WERI-Rb-1 (cell line): ENCODE data around the gene TMIGD1.

Source experiments
- DNase-seq: peaks from one replicate; pipeline ENCODE4 v3.0.0-alpha.2; 2020
- H3K27ac ChIP-seq: fragments of 250-450 bp; sonication (Bioruptor Pico); 2 replicates; pipeline ENCODE4 v1.5.1; 2020; ENCODE audit warnings: mild to moderate bottlenecking, moderate library complexity
- H3K27me3 ChIP-seq: fragments of 250-450 bp; sonication (Bioruptor Pico); 2 replicates; pipeline ENCODE4 v1.5.1; 2021; ENCODE audit warnings: mild to moderate bottlenecking, low read depth, moderate library complexity; ENCODE audit not compliant: insufficient read depth, severe bottlenecking
- H3K36me3 ChIP-seq: fragments of 250-450 bp; sonication (Bioruptor Pico); 2 replicates; pipeline ENCODE4 v1.5.1; 2020; ENCODE audit warnings: mild to moderate bottlenecking, moderate library complexity
- H3K4me3 ChIP-seq: 2 replicates; pipeline ENCODE4 v1.5.1; 2011; ENCODE audit warnings: low read depth, mild to moderate bottlenecking, control low read depth, low read length
- H3K9me3 ChIP-seq: fragments of 250-450 bp; sonication (Bioruptor Pico); 2 replicates; pipeline ENCODE4 v1.5.1; 2021; ENCODE audit warnings: mild to moderate bottlenecking, moderate library complexity; ENCODE audit not compliant: severe bottlenecking
- CTCF ChIP-seq: IDR thresholded peaks from 2 replicates; pipeline ENCODE4 v1.5.1; 2011; ENCODE audit warnings: low read depth, mild to moderate bottlenecking, control low read depth, inconsistent platforms, low read length

TMIGD1 gene

DNA sequence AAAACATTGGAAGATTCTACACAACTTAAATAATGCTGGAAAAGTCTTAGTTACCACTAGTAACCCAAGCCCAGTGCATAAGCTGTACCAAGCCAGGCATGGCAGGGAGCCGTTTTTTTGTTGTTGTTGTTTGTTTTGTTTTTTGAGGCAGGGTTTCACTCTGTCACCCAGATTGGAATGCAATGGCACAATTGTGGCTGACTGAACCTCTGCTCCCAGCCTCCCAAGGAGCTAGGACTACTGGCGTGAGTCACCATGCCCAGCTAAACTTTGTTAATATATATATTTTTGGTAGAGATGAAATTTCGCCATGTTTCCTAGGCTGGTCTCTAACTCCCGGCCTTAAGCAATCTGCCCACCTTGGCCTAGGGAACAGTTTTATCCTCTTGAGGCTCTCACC is 564 bp upstream of the TMIGD1 start:
- TF ChIP-seq CTCF: no peak
- no peaks in the 10 kb centered on the region for H3K36me3 ChIP-seq

DNA sequence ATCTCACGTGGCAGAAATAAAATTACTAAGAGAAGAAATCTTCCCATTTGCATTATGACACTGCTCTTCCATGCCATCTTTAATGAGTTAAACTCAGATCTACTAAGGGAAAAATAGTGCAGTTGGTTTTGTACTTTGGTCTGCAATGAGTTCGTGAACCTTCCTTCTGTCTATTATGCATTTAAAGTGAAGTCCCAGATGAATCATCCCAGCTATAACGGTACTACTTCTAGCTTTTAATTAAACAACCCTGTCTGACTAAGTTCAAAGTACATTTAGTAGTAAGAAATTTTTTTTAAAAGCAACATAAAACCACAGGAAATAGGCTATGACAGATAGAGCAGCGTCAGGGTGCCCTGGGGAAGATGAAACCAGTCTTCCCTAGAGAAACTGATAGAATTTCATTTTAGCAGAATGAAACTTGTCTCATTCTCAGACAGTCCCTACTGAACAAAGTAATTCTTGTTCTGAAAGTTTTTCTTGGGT is 1.8 kb downstream of the TMIGD1 start:
- Histone ChIP-seq H3K9me3 (no peaks in the 10 kb centered on the region), H3K4me3 (no peak overlapping the region), H3K27me3 (no peaks in the 10 kb centered on the region), H3K36me3 (no peaks in the 10 kb centered on the region), H3K27ac (no peak overlapping the region)
- no peak for TF ChIP-seq CTCF
- no peak for DNase-seq

More for the DNA sequence above, 564 bp upstream of the TMIGD1 start:
- no peak overlapping the region for H3K27ac ChIP-seq
- H3K27me3 ChIP-seq: no peaks in the 10 kb centered on the region
- DNase-seq: no peak
- H3K9me3 ChIP-seq: no peaks in the 10 kb centered on the region
- no peak overlapping the region for H3K4me3 ChIP-seq

DNA sequence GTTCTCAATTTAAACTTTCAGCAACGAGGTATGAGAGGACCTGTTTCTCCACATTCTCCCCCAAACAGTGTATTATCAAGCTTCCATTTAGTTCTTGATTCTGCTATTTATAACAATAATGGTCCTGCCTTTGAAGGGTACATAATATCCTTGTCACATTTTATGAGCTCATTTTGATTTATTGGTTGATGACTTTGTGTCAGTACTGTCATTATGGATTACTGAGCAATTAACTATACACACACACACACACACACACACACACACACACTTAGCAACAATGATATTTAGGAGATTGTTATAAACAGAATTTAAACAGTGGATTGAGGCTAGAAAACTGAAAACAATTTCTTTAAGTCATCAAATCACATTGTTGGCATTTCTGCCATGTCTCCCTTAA is 7.0 kb downstream of the TMIGD1 start:
- TF ChIP-seq CTCF: no peak
- Histone ChIP-seq H3K27ac (no peak overlapping the region), H3K9me3 (no peaks in the 10 kb centered on the region), H3K4me3 (no peak overlapping the region), H3K27me3 (no peaks in the 10 kb centered on the region), H3K36me3 (no peaks in the 10 kb centered on the region)
- DNase-seq: no peak

GRCh38 chr17:30324723-30325122 is 9.1 kb downstream of the TMIGD1 start:
- Histone ChIP-seq H3K27ac (no peak overlapping the region), H3K4me3 (no peak overlapping the region), H3K27me3 (no peaks in the 10 kb centered on the region), H3K36me3 (no peaks in the 10 kb centered on the region), H3K9me3 (no peaks in the 10 kb centered on the region)
- DNase-seq: no peak
- TF ChIP-seq CTCF: no peak

DNA sequence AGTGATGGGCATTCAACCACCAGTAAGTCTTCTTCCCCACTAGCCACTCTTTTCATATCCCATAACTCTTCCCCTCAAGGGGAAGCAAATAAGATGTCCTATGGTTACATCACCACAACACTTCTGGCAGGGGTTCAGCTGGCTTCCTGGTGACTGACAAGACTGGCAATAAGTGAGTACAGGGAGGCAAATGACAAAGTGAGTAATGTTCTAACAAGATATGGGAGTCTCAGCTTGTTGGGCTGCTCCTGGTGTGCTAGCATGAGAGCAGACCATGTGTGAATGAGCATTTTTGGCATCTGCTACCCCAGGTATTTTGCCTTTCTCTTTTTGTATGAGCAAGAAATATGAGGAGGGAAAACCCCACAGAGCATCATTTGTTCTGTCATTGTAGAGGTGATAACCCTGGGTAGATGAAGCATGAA is 9.9 kb downstream of the TMIGD1 start:
- no peaks in the 10 kb centered on the region for H3K27me3 ChIP-seq
- no peak overlapping the region for H3K27ac ChIP-seq
- H3K9me3 ChIP-seq: no peaks in the 10 kb centered on the region
- no peak overlapping the region for H3K4me3 ChIP-seq
- no peaks in the 10 kb centered on the region for H3K36me3 ChIP-seq
- TF ChIP-seq CTCF: no peak
- no peak for DNase-seq

DNA sequence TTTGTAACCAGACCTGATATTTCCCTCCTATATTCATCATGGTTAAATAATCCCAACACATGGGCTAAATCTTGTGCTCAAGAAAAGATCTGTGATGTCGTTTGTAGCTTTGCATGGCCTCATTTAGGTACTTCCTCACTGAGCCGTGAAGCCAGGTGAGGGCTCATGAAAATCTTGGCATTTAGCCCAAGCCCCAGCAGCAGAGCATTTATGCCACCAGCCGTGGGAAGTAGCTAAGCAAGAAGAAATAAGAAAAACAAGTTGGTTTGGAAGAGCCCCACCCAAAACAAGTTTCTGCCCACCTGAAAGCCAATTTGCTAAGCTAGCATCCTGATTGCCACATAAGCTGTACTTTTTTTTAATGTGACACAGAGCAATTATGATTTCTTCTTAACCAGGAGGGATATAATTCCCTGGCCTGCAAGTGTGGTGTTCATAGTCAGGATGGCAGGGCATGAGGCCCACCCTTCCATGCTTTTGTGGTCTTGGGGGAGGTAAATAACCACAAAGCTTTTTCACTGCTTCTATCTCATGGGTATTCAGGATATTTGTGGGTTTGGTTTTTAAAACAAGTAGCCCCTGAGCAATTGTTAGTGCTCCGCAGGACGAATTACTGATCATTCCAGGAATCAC is 10.5 kb downstream of the TMIGD1 start:
- no peaks in the 10 kb centered on the region for H3K36me3 ChIP-seq
- H3K4me3 ChIP-seq: no peak overlapping the region
- TF ChIP-seq CTCF: no peak
- no peaks in the 10 kb centered on the region for H3K27me3 ChIP-seq
- no peak overlapping the region for H3K27ac ChIP-seq
- no peak for DNase-seq
- no peaks in the 10 kb centered on the region for H3K9me3 ChIP-seq
